HUDEP-2 (cell line): ENCODE measurements around the gene IFT22.
A peak's percentile ranks its signal among the peaks of the same experiment; 100 is the strongest.
"Not testable (repeated sequence)": the region's sequence is repeated elsewhere in the genome, so short reads cannot be mapped to it uniquely, and the experiment has no call there.

Experiments
- DNase-seq, 76 experiments: peaks; one replicate each; lab custom pipeline; 2025; ENCODE audit not compliant: unreplicated experiment in 76 of 76; lab: John Stamatoyannopoulos, UW

The IFT22 gene

GRCh38 chr7:101319401-101319800 lies 2.2 kb downstream of the IFT22 start:
- DNase-seq: no peak

DNA sequence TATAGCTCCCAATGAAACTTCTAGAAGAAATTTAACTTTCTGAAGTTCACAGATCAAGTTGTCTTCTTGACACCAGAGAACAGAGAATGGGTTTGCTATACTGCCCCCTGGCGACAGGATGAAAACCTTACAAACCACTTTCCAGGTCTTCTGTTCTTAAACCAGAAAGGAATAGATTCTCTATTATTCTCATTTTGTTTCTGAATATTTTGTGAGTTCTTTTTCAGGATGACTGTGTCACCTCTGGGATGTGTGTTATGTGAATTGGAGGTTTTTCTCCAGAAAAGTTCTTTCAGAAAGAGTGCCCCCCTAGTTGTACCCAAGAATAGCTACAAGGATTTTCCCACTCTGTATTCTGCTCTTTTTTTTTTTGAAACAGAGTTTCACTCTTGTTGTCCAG lies 6.3 kb downstream of the IFT22 start:
- DNase-seq: peak in 53 of 76 experiments; percentile 3 to 55 (median 29)

GRCh38 chr7:101308245-101309085 lies 13.1 kb downstream of the IFT22 start:
- peak in 61 of 76 experiments; percentile 8 to 73 (median 52) for DNase-seq

DNA sequence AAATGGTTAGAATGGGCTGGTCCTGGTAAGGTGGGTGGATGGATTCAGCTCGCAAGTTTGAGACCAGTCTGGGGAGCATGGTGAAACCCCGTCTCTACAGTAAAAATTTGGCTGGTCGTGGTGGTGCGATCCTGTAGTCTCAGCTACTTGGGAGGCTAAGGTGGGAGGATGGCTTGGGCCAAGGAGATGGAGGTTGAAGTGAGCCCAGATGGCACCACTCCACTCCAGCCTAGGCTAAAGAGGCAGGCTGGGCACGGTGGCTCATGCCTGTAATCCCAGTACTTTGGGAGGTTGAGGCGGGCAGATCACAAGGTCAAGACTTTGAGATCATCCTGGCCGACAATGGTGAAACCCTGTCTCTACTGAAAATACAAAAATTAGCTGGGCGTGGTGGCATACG lies 15.3 kb downstream of the IFT22 start:
- no peak for DNase-seq

- no peak for DNase-seq
These were observed 18.4 kb downstream of the IFT22 start for GRCh38 chr7:101303102-101303701.

DNA sequence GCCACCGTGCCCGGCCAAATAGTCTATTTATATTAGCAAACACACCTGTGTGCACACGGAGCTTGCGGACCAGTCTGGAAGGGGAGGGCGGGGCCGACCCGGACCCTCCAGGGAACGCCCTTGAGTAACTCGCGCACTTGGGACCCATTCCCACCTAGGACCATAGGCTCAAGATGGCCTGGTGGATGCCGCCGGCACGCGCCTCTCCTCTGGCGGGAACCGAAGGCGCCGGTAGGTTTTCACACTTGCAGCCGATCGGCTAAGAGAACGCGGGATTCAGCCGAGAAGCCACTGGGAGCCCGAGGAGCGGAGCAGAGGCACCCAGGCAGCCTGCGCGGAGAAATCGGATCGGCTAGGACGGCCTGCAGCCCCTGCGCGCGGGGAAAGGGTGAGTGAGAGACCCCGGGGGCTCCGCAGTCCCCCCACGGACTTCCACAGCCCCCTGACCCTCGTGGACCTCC lies 18.9 kb downstream of the IFT22 start:
- DNase-seq: no peak

GRCh38 chr7:101300465-101301376 lies 20.9 kb downstream of the IFT22 start:
- DNase-seq: no peak

GRCh38 chr7:101299511-101300464 lies 21.8 kb downstream of the IFT22 start:
- DNase-seq: no peak

GRCh38 chr7:101294832-101295121 lies 26.8 kb downstream of the IFT22 start:
- no peak for DNase-seq

DNA sequence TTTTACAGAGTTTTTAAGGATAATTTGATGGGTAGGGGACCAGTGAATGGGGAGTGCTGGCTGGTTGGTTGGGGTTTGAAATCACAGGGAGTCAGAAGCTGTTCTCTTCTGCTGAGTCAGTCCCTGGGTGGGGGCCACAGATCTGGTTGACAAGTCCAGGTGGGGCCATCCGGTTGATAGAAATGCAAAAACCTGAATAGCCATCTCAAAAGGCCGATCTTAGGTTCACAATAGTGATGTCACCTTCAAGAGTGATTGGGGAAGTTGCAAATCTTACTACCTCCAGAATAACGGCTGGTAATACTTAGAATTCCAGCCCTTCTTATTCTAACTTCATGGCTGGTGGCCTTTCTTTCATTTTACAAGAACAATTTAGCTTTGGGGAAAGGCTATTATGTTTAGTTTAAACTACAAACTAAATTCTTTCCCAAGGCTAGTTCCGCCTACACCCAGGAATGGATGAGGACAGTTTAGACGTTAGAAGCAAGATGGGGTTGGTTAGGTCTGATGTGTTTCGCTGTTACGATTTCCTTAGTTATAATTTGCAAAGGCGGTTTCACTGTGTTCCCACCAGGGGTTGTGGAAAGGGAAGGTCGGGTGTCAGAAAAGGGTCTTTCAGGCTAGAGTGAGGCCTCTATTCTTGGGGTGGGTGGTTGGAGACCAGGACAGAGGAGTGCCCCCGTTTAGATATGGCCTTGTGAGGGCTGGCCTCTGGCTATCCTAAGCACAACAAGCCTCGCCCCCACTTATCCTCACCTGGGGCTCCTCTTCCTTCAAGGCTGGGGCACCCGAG lies 27.4 kb downstream of the IFT22 start:
- DNase-seq: no peak

DNA sequence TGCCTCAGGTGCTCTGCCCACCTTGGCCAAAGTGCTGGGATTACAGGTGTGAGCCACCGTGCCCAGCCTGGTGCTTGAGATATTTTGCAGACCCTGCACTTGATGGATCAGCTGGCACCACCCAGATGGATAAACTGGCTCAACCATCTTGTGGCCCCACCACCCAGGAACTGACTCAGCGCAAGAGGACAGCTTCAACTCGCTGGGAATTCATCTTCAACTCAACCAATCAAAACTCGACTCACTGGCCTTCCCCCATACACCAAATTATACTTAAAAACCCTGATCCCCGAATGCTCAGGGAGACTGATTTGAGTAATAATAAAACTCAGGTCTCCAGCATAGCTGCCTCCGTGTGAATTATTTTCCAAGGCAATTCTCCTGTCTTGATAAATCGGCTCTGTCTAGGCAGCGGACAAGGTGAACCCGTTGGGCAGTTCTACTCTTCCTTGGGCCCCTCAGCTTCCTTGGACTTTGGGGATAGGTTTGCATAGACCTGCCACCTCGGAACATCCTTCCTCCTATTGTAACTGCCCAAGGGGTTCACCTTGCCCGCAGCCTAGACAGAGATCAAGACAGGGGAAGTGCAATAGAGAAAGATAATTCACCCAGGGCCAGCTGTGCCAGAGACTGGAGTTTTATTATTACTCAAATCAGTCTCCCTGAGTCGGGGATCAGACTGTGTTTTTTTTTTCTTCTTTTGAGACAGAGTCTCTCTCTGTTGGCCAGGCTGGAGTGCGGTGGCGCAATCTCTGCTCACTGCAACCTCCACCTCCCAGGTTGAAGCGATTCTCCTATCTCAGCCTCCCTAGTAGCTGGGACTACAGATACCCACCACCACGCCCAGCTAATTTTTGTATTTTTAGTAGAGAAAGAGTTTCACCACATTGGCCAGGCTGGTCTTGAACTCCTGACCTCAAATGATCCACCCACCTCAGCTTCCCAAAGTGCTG lies 28.3 kb downstream of the IFT22 start:
- DNase-seq: not testable (repeated sequence)

GRCh38 chr7:101292566-101292965 lies 29.0 kb downstream of the IFT22 start:
- not testable (repeated sequence) for DNase-seq

GRCh38 chr7:101290186-101291037 lies 31.2 kb downstream of the IFT22 start:
- peak in 43 of 76 experiments; percentile 3 to 57 (median 22) for DNase-seq

DNA sequence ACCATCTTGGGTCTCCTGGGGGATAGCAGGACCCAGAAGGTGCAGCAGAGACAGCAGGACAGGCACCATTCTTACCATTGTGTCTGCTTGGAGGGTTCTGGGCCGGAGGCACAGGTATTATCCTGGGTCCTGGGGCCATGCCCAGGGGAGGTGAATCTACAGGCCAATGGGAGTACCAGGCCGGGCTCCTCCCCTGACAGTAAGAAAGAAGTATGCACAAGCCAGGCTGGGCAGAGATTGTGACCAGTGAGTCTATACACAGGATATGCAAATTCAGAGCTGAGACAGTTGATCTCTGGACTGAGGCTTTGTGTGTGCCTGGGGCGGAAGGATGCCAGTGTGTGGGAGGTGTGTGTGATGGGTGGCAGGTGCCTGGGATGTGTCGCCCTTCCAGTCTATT lies 31.9 kb downstream of the IFT22 start:
- not testable (repeated sequence) for DNase-seq

GRCh38 chr7:101288439-101288838 lies 33.2 kb downstream of the IFT22 start:
- DNase-seq: no peak

GRCh38 chr7:101287032-101287431 lies 34.6 kb downstream of the IFT22 start:
- no peak for DNase-seq

GRCh38 chr7:101285880-101286279 lies 35.7 kb downstream of the IFT22 start:
- not testable (repeated sequence) for DNase-seq
